ENCODE measurements around the gene EFCAB12. TPM values are rescaled to one million over a fixed set of nuclear protein-coding genes. Genes with fewer than 3 reads are reported as not detected.

The EFCAB12 gene
- total RNA-seq, 2 experiments from 2014 or later: 1.1 to 2.5 TPM

GRCh38 chr3:129375099-129375498, 53.3 kb downstream of the EFCAB12 start:
- Histone ChIP-seq H3K27ac (ENCODE audit: low read depth, low read length, poor library complexity, severe bottlenecking) (no peak overlapping the region), H3K4me3 (ENCODE audit: low read depth, low read length, poor library complexity, severe bottlenecking) (no peak overlapping the region), H3K4me2 (ENCODE audit: low read length) (no peak overlapping the region), H3K36me3 (ENCODE audit: insufficient read depth, low read length) (no peaks in the 10 kb centered on the region; the same call in 1 of the 2 replicates), H4K20me1 (ENCODE audit: insufficient read depth, low read length) (no peaks in the 10 kb centered on the region), H3K79me2 (ENCODE audit: insufficient read depth, low read depth, low read length) (no peaks in the 10 kb centered on the region), H3K9me3 (ENCODE audit: low read length) (peaks cover 14% of the 10 kb centered on the region), H2AFZ (ENCODE audit: low read length) (no peak overlapping the region), H3K4me1 (ENCODE audit: insufficient read depth, low read length, poor library complexity, severe bottlenecking) (no peaks in the 10 kb centered on the region), H3K9me2 (ENCODE audit: insufficient read depth, low read length) (no peaks in the 10 kb centered on the region)
- no peak for DNase-seq (ENCODE audit: low spot score)
- ChIA-PET POLR2A (interaction anchor here (0.6 to 0.7 kb wide), 3 partner anchors 9 to 491 kb away, joined by 3 to 5 read pairs (median 4); no protein-coding TSS in a partner anchor), CTCF (ENCODE audit: unreplicated experiment) (no interaction called here)
- BruUV-seq (replicated peaks): no TSS peak
- intact Hi-C loops (cut with micrococcal nuclease; ENCODE audit: unreplicated experiment): no loop called here
- TF ChIP-seq CTCF (conservative IDR thresholded peaks at IDR 0.05; ENCODE audit: low read length) (no peak), EZH2phosphoT487 (IDR thresholded peaks at IDR 0.05; ENCODE audit: borderline replicate concordance, low read depth, low read length) (no peak)

- no peaks in the 10 kb centered on the region for H3K9me3 ChIP-seq (ENCODE audit: low read length)
- H2AFZ ChIP-seq (ENCODE audit: low read length): no peak overlapping the region
- CTCF ChIA-PET (ENCODE audit: unreplicated experiment): no interaction called here
- H3K9me2 ChIP-seq (ENCODE audit: insufficient read depth, low read length): no peaks in the 10 kb centered on the region
- TF ChIP-seq CTCF (conservative IDR thresholded peaks at IDR 0.05; ENCODE audit: low read length) (no peak), EZH2phosphoT487 (IDR thresholded peaks at IDR 0.05; ENCODE audit: borderline replicate concordance, low read depth, low read length) (no peak)
- no TSS peak for BruUV-seq (replicated peaks)
- H3K4me2 ChIP-seq (ENCODE audit: low read length): no peak overlapping the region
- POLR2A ChIA-PET: interaction anchor here (1.3 kb wide), 1 partner anchor 13 kb away, joined by 7 read pairs; no protein-coding TSS in a partner anchor
- H3K4me3 ChIP-seq (ENCODE audit: low read depth, low read length, poor library complexity, severe bottlenecking): no peak overlapping the region
- no peaks in the 10 kb centered on the region for H3K4me1 ChIP-seq (ENCODE audit: insufficient read depth, low read length, poor library complexity, severe bottlenecking)
- intact Hi-C loops (cut with micrococcal nuclease; ENCODE audit: unreplicated experiment): no loop called here
- DNase-seq (ENCODE audit: low spot score): no peak
- no peak overlapping the region for H3K27ac ChIP-seq (ENCODE audit: low read depth, low read length, poor library complexity, severe bottlenecking)
- H3K36me3 ChIP-seq (ENCODE audit: insufficient read depth, low read length): no peaks in the 10 kb centered on the region
- no peaks in the 10 kb centered on the region for H3K79me2 ChIP-seq (ENCODE audit: insufficient read depth, low read depth, low read length)
- no peaks in the 10 kb centered on the region for H4K20me1 ChIP-seq (ENCODE audit: insufficient read depth, low read length)
These were observed 57.2 kb downstream of the EFCAB12 start for GRCh38 chr3:129371041-129371826.
